Measurements from ENCODE around the gene GOLGA6L2.
"Not testable (repeated sequence)": the region's sequence is repeated elsewhere in the genome, so short reads cannot be mapped to it uniquely, and the experiment has no call there.

- not testable (repeated sequence) for TF ChIP-seq EZH2 (IDR thresholded peaks at IDR 0.05; ENCODE audit: borderline replicate concordance, low read depth, low read length, severe bottlenecking); CTCF (IDR thresholded peaks at IDR 0.05; ENCODE audit: borderline replicate concordance, extremely low read depth, low read length, poor library complexity, severe bottlenecking)
Observed at GRCh38 chr15:23425327-23425726, 21.7 kb downstream of the GOLGA6L2 start.

Data from DND-41 (cell line).